ENCODE results near the gene CYP2C18.
"Not testable (repeated sequence)": the region's sequence is repeated elsewhere in the genome, so short reads cannot be mapped to it uniquely, and the experiment has no call there.

Gene CYP2C18

DNA sequence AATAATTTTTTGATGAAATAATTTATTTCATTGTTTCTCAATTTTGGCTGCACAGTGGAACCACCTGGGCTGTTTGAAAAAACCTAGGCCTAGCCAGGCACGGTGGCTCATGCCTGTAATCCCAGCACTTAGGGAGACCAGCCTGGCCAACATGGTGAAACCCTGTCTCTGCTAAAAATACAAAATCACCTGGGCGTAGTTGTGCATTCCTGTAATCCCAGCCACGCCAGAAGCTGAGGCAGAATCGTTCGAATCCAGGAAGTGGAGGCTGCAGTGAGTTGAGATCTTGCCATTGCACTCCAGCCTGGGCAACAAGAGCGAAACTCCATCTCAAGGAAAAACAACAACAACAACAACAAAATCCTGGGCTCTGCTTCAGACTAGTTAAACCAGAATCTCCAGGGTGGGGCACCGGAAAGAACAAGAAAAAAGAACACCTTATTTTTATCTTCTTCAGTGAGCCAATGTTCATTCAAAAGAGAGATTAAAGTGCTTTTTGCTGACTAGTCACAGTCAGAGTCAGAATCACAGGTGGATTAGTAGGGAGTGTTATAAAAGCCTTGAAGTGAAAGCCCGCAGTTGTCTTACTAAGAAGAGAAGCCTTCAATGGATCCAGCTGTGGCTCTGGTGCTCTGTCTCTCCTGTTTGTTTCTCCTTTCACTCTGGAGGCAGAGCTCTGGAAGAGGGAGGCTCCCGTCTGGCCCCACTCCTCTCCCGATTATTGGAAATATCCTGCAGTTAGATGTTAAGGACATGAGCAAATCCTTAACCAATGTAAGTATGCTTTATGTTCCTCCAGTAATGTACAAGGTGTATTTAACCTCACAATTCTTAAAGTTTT, at the start of gene CYP2C18:
TSS of gene CYP2C18 (plus strand) at position 516 of the 841 bp plus-strand sequence. CDS start at position 607, 91 bp downstream.
- no peak within 1 kb of the TSS for H3K27ac Mint-ChIP-seq
- H3K4me3 Mint-ChIP-seq = no peak within 1 kb of the TSS
- peaks cover 5% of the 10 kb centered on the region for H3K9me3 Mint-ChIP-seq
- DNase-seq (ENCODE audit: low spot score in 2 of 2) = no peak
- H3K4me1 Mint-ChIP-seq = no peaks in the 10 kb centered on the region
- ATAC-seq = no peak
- no peaks in the 10 kb centered on the region for H3K36me3 Mint-ChIP-seq

DNA sequence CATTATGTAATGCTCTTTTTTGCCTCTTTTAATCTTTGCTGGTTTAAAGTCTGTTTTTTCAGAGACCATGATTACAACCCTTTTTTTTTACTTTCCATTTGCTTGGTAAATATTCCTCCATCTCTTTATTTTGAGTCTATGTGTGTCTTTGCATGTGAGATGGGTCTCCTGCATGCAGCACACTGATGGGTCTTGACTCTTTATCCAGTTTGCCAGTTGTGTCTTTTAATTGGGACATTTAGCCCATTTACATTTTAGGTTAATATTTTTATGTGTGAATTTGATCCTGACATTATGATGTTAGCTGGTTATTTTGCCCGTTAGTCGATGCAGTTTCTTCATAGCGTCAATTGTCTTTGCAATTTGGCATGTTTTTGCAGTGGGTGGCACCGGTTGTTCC, 45.4 kb upstream of the CYP2C18 start:
- ATAC-seq; H3K36me3 Mint-ChIP-seq; H3K4me3 Mint-ChIP-seq; H3K27ac Mint-ChIP-seq; DNase-seq (ENCODE audit: low spot score in 2 of 2); H3K4me1 Mint-ChIP-seq: not testable (repeated sequence)
- H3K9me3 Mint-ChIP-seq = peaks cover 11% of the 10 kb centered on the region

DNA sequence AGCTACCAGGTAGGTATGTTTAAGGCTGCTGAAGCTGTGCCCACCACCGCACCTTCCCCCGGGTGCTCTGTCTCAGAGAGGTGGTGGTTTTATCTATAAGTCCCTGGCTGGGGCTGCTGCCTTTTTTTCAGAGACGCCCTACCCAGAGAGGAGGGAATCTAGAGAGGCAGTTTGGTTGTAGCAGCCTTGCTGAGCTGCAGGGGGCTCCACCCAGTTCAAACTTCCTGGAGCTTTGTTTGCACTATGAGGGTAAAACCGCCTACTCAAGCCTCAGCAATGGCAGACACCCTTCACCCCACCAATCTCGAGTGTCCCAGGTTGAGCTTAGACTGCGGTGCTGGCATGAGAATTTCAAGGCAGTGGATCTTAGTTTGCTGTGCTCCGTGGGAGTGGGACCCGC, 43.6 kb upstream of the CYP2C18 start:
- peaks cover 11% of the 10 kb centered on the region for H3K9me3 Mint-ChIP-seq
- ATAC-seq = no peak
- DNase-seq (ENCODE audit: low spot score in 2 of 2) = no peak
- H3K27ac Mint-ChIP-seq = no peak overlapping the region
- H3K4me1 Mint-ChIP-seq = no peaks in the 10 kb centered on the region
- no peak overlapping the region for H3K4me3 Mint-ChIP-seq
- no peaks in the 10 kb centered on the region for H3K36me3 Mint-ChIP-seq

DNA sequence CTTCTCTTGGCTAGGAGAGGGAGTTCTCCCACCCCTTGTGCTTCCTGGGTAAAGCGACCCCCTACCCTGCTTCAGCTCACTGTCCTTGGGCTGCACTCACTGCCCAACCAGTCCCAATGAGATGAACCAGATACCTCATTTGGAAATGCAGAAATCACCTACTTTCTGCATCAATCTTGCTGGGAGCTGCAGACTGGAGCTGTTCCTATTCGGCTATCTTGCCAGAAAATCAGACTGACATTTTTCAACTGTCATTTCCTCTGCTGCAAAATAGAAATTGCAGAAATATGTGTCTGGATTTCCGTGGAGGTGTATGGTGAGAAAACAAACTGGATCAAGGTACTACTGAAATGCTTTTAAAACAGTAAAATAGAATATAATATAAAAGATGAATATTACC, 43.0 kb upstream of the CYP2C18 start:
- Mint-ChIP-seq H3K4me3 (no peak overlapping the region), H3K27ac (no peak overlapping the region), H3K36me3 (no peaks in the 10 kb centered on the region), H3K4me1 (no peaks in the 10 kb centered on the region), H3K9me3 (peaks cover 11% of the 10 kb centered on the region)
- ATAC-seq (no peak), DNase-seq (ENCODE audit: low spot score in 2 of 2) (no peak)

DNA sequence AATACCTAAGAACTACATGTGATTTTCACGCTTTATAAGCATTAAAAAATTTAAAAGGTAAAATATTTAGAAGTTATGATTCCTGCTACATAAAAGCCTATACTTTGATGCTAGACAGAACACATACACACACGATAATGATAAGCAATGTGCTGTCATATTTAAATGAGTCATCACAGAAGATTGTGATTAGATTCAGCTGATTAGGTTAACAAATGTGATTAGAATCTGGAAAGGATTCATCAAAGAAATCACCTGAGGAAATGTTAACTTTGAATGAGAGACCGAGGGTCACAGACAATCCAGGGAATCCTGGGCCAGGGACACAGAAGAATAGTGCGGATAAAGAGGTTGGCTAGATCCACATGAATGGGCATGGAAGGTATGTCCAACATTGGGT, 42.0 kb upstream of the CYP2C18 start:
- no peak overlapping the region for H3K27ac Mint-ChIP-seq
- DNase-seq (ENCODE audit: low spot score in 2 of 2) (no peak), ATAC-seq (no peak)
- H3K9me3 Mint-ChIP-seq = peaks cover 11% of the 10 kb centered on the region
- no peak overlapping the region for H3K4me3 Mint-ChIP-seq
- H3K4me1 Mint-ChIP-seq = no peaks in the 10 kb centered on the region
- H3K36me3 Mint-ChIP-seq = no peaks in the 10 kb centered on the region

DNA sequence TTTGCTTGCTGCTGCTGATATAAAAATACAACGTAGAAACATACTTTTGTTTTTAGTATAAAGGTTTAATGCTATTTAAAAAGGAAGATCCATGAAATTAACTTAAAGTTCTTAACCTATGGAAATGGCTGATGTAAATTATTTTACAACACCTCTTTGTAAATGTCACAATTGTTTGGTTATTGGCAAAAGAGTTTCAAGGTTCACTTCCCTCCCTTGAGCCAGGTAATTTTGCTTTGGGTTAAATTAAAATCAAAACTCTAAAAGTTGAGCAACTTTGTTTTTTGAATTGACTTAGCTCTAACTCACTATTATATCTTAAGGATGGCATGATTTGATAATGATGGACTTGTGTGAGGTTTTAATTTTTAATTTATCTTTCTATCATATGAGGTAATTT, 39.2 kb upstream of the CYP2C18 start:
- Mint-ChIP-seq H3K9me3 (no peaks in the 10 kb centered on the region), H3K4me1 (no peaks in the 10 kb centered on the region), H3K36me3 (no peaks in the 10 kb centered on the region), H3K4me3 (no peak overlapping the region), H3K27ac (no peak overlapping the region)
- no peak for DNase-seq (ENCODE audit: low spot score in 2 of 2)
- no peak for ATAC-seq

DNA sequence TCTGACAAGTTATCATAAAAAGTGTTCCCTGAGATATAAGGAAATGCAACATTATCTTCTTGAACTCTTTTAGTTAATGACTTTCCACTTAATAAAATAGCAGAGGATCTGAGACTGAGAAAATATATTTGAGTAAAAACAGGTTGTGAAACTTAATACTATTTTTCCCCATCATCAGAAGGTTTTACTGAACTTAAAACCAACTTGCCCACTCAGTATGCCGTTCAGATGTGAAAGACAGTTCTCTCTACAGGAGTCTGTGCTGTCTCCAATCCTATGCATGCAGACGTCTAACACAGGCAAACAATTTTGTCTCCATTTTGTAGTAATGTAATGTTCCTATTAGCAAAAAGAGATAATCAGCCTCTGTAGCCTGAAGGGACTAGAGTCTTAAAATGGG, 38.2 kb upstream of the CYP2C18 start:
- no peak overlapping the region for H3K27ac Mint-ChIP-seq
- DNase-seq (ENCODE audit: low spot score in 2 of 2) (no peak), ATAC-seq (no peak)
- H3K36me3 Mint-ChIP-seq = no peaks in the 10 kb centered on the region
- no peaks in the 10 kb centered on the region for H3K4me1 Mint-ChIP-seq
- no peak overlapping the region for H3K4me3 Mint-ChIP-seq
- no peaks in the 10 kb centered on the region for H3K9me3 Mint-ChIP-seq

DNA sequence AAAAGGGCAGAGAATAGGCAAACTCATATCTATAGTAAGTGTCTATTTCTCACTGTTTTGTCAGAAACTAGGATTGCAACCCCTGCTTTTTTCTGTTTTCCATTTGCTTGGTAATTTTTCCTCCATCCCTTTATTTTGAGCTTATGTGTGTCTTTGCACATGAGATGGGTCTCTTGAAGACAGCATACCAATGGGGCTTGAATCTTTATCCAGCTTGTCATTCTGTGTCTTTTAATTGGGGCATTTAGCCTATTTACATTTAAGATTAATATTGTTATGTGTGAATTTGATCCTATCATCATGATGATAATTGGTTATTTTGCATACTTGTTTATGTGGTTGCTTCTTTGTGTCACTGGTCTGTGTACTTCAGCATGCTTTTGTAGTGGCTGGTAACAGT, 28.3 kb upstream of the CYP2C18 start:
- not testable (repeated sequence) for DNase-seq (ENCODE audit: low spot score in 2 of 2); H3K4me1 Mint-ChIP-seq

DNA sequence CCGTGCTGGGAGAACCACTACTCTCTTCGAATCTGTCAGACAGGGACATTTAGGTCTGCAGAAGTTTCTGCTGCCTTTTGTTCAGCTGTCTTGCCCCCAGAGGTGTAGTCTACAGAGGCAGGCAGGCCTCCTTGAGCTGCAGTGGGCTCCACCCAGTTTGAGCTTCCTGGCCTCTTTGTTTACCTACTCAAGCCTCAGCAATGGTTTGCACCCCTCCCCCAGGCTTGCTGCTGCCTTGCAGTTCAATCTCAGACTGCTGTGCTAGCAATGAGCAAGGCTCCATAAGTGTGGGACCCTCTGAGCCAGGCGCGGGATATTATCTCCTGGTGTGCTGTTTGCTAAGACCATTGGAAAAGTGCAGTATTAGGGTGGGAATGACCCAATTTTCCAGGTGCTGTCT, 20.5 kb upstream of the CYP2C18 start:
- ATAC-seq; H3K36me3 Mint-ChIP-seq; DNase-seq (ENCODE audit: low spot score in 2 of 2); H3K27ac Mint-ChIP-seq; H3K9me3 Mint-ChIP-seq; H3K4me3 Mint-ChIP-seq; H3K4me1 Mint-ChIP-seq: not testable (repeated sequence)

More for the DNA sequence above, 28.3 kb upstream of the CYP2C18 start:
- not testable (repeated sequence) for H3K36me3 Mint-ChIP-seq, H3K27ac Mint-ChIP-seq, H3K4me3 Mint-ChIP-seq, H3K9me3 Mint-ChIP-seq, ATAC-seq

DNA sequence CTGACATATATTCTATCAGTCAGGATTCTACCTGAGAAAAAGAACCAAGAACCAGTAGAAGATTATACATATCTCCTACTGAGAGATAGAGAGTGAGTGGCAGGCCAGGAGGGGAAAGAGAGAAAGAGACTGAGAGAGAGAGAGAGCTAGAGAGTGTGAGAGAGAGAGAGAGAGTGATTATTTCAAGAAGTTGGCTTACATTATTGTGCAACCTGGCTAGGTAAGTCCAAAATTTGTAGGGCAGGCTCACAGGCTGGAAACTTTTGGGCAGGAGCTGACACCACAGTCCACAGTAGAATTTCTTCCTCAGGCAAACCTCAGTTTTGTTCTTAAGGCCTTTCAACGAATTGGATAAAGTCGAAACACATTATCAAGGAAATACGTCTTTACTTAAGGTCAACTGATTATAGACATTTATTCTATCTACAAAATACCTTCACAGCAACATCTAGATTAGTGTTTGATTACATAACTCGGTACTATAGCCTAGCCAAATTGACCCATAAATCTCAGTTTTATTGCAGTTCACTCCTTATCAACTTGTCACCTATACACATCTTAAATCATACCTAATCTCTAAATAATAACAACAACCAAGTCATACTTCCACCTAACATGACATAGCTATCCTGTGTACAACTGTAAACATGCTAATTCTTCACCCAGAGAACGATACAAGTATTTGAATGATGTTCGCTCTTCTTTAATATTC, 17.0 kb upstream of the CYP2C18 start:
- Mint-ChIP-seq H3K27ac (no peak overlapping the region), H3K36me3 (no peaks in the 10 kb centered on the region), H3K4me3 (no peak overlapping the region), H3K9me3 (peaks cover 5% of the 10 kb centered on the region), H3K4me1 (no peaks in the 10 kb centered on the region)
- ATAC-seq (no peak), DNase-seq (ENCODE audit: low spot score in 2 of 2) (no peak)

DNA sequence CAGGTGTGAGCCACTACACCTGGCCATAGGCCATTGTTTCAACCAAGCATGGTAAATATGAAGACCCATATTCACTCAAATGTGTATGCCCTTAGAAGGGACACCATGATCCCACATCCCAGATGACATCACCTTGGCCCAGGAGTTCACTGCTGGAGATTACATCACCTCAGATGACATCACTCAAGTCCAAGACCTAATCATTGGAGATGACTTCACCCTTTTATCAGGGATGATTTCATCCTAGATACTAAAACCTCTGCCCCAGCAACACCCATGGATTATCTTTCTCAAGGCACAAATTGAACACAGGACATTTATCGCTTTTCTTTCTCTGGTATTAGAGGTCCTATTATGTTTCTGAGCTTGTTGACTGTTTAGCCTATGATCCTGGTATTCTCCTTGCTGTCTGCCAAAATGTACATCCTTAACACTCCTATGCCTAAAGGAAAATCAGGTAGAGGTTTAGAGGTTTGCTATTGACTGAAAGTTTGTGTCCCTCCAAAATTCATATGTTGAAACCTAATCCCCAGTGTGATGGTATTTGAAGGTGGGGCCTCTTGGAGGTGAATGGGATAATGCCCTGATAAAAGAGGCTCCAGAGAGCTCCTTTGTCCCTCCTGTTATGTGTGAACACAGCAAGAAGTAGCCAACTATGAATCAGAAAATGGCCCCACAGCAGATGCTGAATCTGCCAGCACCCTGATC, 9.8 kb upstream of the CYP2C18 start:
- DNase-seq (ENCODE audit: low spot score in 2 of 2) (no peak), ATAC-seq (no peak)
- H3K36me3 Mint-ChIP-seq = no peaks in the 10 kb centered on the region
- H3K4me1 Mint-ChIP-seq = no peaks in the 10 kb centered on the region
- H3K4me3 Mint-ChIP-seq = no peak overlapping the region
- H3K27ac Mint-ChIP-seq = no peak overlapping the region
- H3K9me3 Mint-ChIP-seq = peaks cover 3% of the 10 kb centered on the region

DNA sequence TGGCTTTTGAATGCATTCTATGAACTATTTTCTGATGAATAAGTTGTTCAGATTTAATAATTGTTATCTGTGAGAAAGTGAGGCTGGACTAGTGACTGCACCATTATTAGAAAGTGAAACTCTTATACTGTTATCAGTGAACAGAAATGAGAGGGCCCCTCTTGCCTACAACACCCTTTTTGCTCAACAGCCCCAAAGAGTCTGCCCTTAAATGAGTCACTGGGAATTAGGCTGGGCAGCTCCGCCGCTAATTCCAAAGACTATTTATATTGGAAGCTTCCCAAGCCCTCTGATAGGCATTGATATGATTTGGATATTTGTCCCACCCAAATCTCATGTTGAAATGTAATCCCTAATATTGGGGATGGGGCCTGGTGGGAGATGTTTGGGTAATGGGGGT, 7.0 kb upstream of the CYP2C18 start:
- no peak overlapping the region for H3K4me3 Mint-ChIP-seq
- H3K9me3 Mint-ChIP-seq = no peaks in the 10 kb centered on the region
- no peaks in the 10 kb centered on the region for H3K4me1 Mint-ChIP-seq
- ATAC-seq = no peak
- no peaks in the 10 kb centered on the region for H3K36me3 Mint-ChIP-seq
- no peak for DNase-seq (ENCODE audit: low spot score in 2 of 2)
- H3K27ac Mint-ChIP-seq = no peak overlapping the region

DNA sequence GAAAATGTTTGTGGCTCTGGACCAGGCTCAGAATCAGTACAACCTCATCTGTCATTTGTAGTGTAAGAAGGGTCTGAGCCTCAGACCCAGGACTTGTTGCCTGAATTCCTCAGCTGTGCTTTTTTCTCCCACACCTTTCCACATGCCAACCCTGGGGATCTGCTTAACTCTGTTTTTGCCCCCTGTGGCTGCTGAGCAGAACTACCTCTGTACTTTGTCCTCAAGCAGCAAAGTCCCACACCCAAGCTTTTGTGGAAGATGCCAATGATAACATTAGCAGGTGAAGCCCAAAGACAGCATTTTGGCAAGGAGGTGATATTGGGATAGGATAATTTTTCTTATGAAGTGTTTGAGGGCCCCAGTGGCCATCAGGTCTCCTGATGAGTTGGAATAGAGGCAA, 5.8 kb upstream of the CYP2C18 start:
- no peak for ATAC-seq
- H3K9me3 Mint-ChIP-seq = no peaks in the 10 kb centered on the region

DNA sequence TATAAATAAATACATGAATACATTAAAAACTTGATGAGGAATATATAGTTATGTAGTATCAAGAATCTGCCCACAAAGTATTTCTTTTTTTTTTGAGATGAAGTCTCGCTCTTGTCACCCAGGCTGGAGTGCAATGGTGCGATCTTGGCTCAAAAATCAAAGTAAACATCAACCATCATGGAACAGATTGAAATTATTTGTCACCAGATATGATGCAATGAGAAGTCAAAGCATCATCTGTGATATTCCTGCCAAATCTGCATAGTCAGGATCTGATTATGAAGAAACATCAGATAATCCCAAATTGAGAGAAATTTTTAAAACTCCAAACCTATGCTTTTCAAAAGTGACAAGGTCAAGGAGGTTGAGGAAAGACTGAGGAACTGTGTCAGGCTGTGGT, 5.1 kb upstream of the CYP2C18 start:
- H3K4me3 Mint-ChIP-seq = no peak overlapping the region
- DNase-seq (ENCODE audit: low spot score in 2 of 2) (no peak), ATAC-seq (no peak)
- H3K9me3 Mint-ChIP-seq = no peaks in the 10 kb centered on the region
- no peaks in the 10 kb centered on the region for H3K36me3 Mint-ChIP-seq
- no peak overlapping the region for H3K27ac Mint-ChIP-seq
- H3K4me1 Mint-ChIP-seq = no peaks in the 10 kb centered on the region

More for the DNA sequence above, 5.8 kb upstream of the CYP2C18 start:
- no peak for DNase-seq (ENCODE audit: low spot score in 2 of 2)
- Mint-ChIP-seq H3K36me3 (no peaks in the 10 kb centered on the region), H3K27ac (no peak overlapping the region), H3K4me3 (no peak overlapping the region), H3K4me1 (no peaks in the 10 kb centered on the region)

DNA sequence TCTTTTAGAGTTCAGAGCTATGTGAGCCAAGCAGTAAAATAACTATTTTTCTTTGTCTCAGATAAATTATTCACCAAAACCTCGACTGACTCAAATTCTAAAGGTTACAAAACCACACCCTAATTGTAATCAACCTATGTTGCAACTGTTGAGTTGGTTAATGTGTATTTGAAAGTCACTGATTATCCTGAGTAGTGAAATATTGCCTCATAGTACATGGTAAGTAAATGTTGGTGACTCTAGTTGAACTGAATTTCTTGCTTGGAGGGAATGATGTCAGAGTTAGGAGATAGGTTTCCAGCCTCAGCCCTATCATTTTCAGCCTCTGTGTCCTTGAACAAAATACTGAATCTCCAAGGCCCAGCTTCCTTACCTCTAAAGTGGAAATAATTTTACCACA, 3.0 kb upstream of the CYP2C18 start:
- no peak overlapping the region for H3K4me3 Mint-ChIP-seq
- H3K27ac Mint-ChIP-seq = no peak overlapping the region
- no peak for ATAC-seq
- no peaks in the 10 kb centered on the region for H3K9me3 Mint-ChIP-seq
- H3K36me3 Mint-ChIP-seq = no peaks in the 10 kb centered on the region
- no peak for DNase-seq (ENCODE audit: low spot score in 2 of 2)
- no peaks in the 10 kb centered on the region for H3K4me1 Mint-ChIP-seq

Data from stimulated activated effector memory CD8-positive, alpha-beta T cell treated with anti-CD3 and anti-CD28 coated beads, Interleukin-12 subunit alpha, Interleukin-12 subunit beta, amount 100 ng/mL, for 72 hours (primary cell).